ENCODE data around the gene SPON1.
"Not testable (repeated sequence)": the region's sequence is repeated elsewhere in the genome, so short reads cannot be mapped to it uniquely, and the experiment has no call there.

The SPON1 gene

GRCh38 chr11:13928566-13929251, 33.8 kb upstream of the SPON1 start:
- no peaks in the 10 kb centered on the region for H3K36me3 ChIP-seq
- intact Hi-C loops (cut with DNase I; ENCODE audit: low total_unique reads) = no loop called here
- TF ChIP-seq CTCF (IDR thresholded peaks at IDR 0.05) = no peak

GRCh38 chr11:13929395-13929891, 33.1 kb upstream of the SPON1 start:
- intact Hi-C loops (cut with DNase I; ENCODE audit: low total_unique reads) = no loop called here
- Histone ChIP-seq H3K4me3 (no peak overlapping the region), H3K27ac (no peak overlapping the region), H3K36me3 (no peaks in the 10 kb centered on the region), H3K9me3 (no peaks in the 10 kb centered on the region), H3K4me1 (peaks cover 0 to 3% (median 0%) of the 10 kb centered on the region in 4 donors), H3K27me3 (no peaks in the 10 kb centered on the region)
- no peak for DNase-seq
- no peak for TF ChIP-seq CTCF (IDR thresholded peaks at IDR 0.05)

More at GRCh38 chr11:13928566-13929251, 33.8 kb upstream of the SPON1 start:
- Histone ChIP-seq H3K27ac (no peak overlapping the region), H3K4me1 (peaks cover 0 to 3% (median 0%) of the 10 kb centered on the region in 4 donors), H3K9me3 (no peaks in the 10 kb centered on the region), H3K27me3 (no peaks in the 10 kb centered on the region), H3K4me3 (no peak overlapping the region)
- no peak for DNase-seq

- Histone ChIP-seq H3K27ac (no peak overlapping the region), H3K9me3 (no peaks in the 10 kb centered on the region), H3K27me3 (no peaks in the 10 kb centered on the region), H3K4me1 (peaks cover 0 to 3% (median 0%) of the 10 kb centered on the region in 4 donors), H3K4me3 (no peak overlapping the region), H3K36me3 (no peaks in the 10 kb centered on the region)
- intact Hi-C loops (cut with DNase I; ENCODE audit: low total_unique reads) = no loop called here
- TF ChIP-seq CTCF (IDR thresholded peaks at IDR 0.05) = no peak
- no peak for DNase-seq
Measured at GRCh38 chr11:13931356-13931755, 31.2 kb upstream of the SPON1 start.

- H3K4me1 ChIP-seq; H3K27ac ChIP-seq; H3K9me3 ChIP-seq; DNase-seq; H3K36me3 ChIP-seq; intact Hi-C loops (cut with DNase I; ENCODE audit: low total_unique reads); H3K27me3 ChIP-seq; H3K4me3 ChIP-seq: not testable (repeated sequence)
Measured at GRCh38 chr11:13937154-13937553, 25.4 kb upstream of the SPON1 start.

- DNase-seq; H3K9me3 ChIP-seq; intact Hi-C loops (cut with DNase I; ENCODE audit: low total_unique reads); H3K27ac ChIP-seq; H3K4me3 ChIP-seq; H3K4me1 ChIP-seq; H3K36me3 ChIP-seq; H3K27me3 ChIP-seq: not testable (repeated sequence)
Measured at GRCh38 chr11:13938829-13939228, 23.7 kb upstream of the SPON1 start.

GRCh38 chr11:13939961-13940906, 22.3 kb upstream of the SPON1 start:
- no peak overlapping the region for H3K27ac ChIP-seq
- H3K9me3 ChIP-seq = no peaks in the 10 kb centered on the region
- H3K36me3 ChIP-seq = no peaks in the 10 kb centered on the region
- no peak for TF ChIP-seq CTCF (IDR thresholded peaks at IDR 0.05)
- no peak overlapping the region for H3K4me3 ChIP-seq
- H3K4me1 ChIP-seq = no peaks in the 10 kb centered on the region
- peaks cover 0 to 2% of the 10 kb centered on the region in 2 donors for H3K27me3 ChIP-seq
- intact Hi-C loops (cut with DNase I; ENCODE audit: low total_unique reads) = no loop called here
- no peak for DNase-seq

All from tibial artery (tissue), 4 donors.